Stomach (tissue), 9 donors: ENCODE measurements around the gene BLTP3B. TPM values are rescaled to one million over a fixed set of nuclear protein-coding genes. Genes with fewer than 3 reads are reported as not detected.
A peak's percentile ranks its signal among the peaks of the same experiment; 100 is the strongest.

Experiments used
- DNase-seq, 2 donors: peaks; one replicate each; pipeline versions ENCODE4 v3.0.0 to v3.0.0-alpha.2; 2013 to 2019
- H3K27ac ChIP-seq, 5 donors: fragments of 200-600 bp in 4 of 5; sonication (generic) in 4 of 5; one replicate each; pipeline ENCODE4 v1.5.1; 2013 to 2019; ENCODE audit warnings: mild to moderate bottlenecking in 1 of 5, moderate library complexity in 1 of 5
- H3K27me3 ChIP-seq, 3 donors: fragments of 200-600 bp; sonication (generic); one replicate each; pipeline ENCODE4 v1.5.1; 2017 to 2019; ENCODE audit warnings: mixed run types in 1 of 3
- H3K36me3 ChIP-seq, 4 donors: fragments of 200-600 bp; sonication (generic); 1 replicate in 3 of 4; 2 replicates in 1 of 4; pipeline ENCODE4 v1.5.1; 2016 to 2019
- H3K4me1 ChIP-seq, 4 donors: fragments of 200-600 bp; sonication (generic); one replicate each; pipeline ENCODE4 v1.5.1; 2016 to 2019
- H3K4me3 ChIP-seq, 4 donors: fragments of 200-600 bp; sonication (generic) in 3 of 4; one replicate each; pipeline ENCODE4 v1.5.1; 2016 to 2019; ENCODE audit warnings: mild to moderate bottlenecking in 1 of 4
- H3K9me3 ChIP-seq, 4 donors: fragments of 200-600 bp; sonication (generic); one replicate each; pipeline ENCODE4 v1.5.1; 2016 to 2019
- EP300 ChIP-seq: sonication (generic); formaldehyde crosslinking; IDR thresholded peaks from one replicate; pipeline ENCODE4 v1.6.1; 2017; ENCODE audit warnings: antibody characterized with exemption
- POLR2A ChIP-seq, 4 donors: fragments of 450-650 bp; IDR thresholded peaks; one replicate each; pipeline ENCODE4 v1.6.1; 2016; ENCODE audit warnings: antibody characterized with exemption in 4 of 4, control low read depth in 2 of 4, mild to moderate bottlenecking in 1 of 4, moderate library complexity in 1 of 4
- POLR2AphosphoS5 ChIP-seq, 3 donors: sonication (generic); formaldehyde crosslinking; IDR thresholded peaks; one replicate each; pipeline ENCODE4 v1.6.1; 2016; ENCODE audit warnings: antibody characterized with exemption in 3 of 3
- WGBS, 5 donors: extraction: QIAGEN DNeasy Blood & Tissue Kit in 3 of 5; methylation state at CpG; one replicate each; pipeline versions ENCODE4 v1.1.5 to v1.1.7; 2013 to 2018; 5-methylcytosine and 5-hydroxymethylcytosine counted together
- intact Hi-C: fragments of 100-400 bp; cut with DNase I; formaldehyde crosslinking; loops from one replicate; pipeline ENCODE4 v1.15.1; 2023; ENCODE audit warnings: low total_unique reads
- polyA plus RNA-seq, 3 donors: library from polyadenylated mRNA; stranded (reverse); fragments of 200-250 nt; gene quantifications; one replicate each; pipeline ENCODE4 v1.2.3, GENCODE V29; 2013
- total RNA-seq, 5 donors: library from RNA; depleted of rRNA; stranded (reverse); fragments of >200 nt; gene quantifications; one replicate each; pipeline versions ENCODE4 v1.1.0 to v1.2.3, GENCODE V29; 2014 to 2016
- TF ChIP-seq, protein P1 (sequence below), 7 experiments: fragments of 450-650 bp in 4 of 7; fragments of 200-600 bp in 3 of 7; sonication (generic) in 3 of 7; IDR thresholded peaks; one replicate each; pipeline ENCODE4 v1.5.1; 2016 to 2019; ENCODE audit warnings: antibody characterized with exemption in 7 of 7, control low read depth in 2 of 7, mild to moderate bottlenecking in 1 of 7
- donor health status: healthy with polysubstance abuse.
- donor health status: Bipolar disorder and iron deficiency.
- donor health status: healthy.

The BLTP3B gene
- total and polyA plus RNA-seq, 8 donors = 4.7 to 62.6 (median 22.1) TPM

DNA sequence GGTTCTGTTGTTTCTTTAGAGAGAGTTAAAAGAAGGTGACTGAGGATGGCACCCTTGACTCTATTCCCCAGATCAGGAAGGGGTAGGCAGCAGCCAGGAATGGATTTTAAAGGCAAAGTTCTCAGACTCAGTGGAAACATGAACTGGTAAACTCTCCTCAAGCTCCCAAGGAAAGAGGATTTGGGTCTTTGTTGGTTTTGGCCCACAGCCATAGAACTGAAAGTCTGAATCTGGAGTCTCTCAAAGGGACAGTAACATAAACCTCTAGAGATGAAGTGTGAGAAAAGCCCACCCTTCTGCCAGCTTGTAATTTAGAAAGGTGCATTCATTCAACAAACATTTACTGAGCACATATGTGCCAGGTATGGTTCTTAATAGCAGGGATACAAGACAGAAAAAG, 28.6 kb upstream of the BLTP3B start:
- intact Hi-C loops = no loop called here

DNA sequence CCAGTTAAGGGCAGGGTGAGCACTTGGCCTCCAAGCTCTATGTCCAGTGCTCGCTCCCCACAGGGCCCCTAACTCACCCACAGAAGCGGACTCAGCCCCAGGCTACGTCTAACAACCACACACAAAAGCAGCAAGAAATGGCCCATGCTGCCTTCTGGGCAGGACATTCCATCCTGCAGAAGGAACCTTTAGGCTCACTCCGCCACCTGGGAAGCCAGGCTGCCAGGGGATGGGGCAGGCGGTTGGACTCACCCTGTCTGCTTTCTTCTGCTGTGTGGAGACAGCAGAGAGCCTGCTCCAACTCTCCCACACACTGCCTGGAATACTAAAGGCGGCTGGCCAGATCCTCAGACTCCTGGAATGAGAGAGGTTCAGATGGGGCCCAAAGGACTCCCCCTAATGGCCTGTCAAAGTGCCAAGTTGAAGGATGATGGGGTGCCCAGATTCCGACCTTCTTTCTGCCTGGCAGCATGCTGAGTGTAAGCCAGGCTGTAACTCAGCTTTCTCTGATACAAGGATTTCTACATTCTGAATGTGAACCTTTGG, 27.7 kb upstream of the BLTP3B start:
- TF ChIP-seq, protein P1, sequence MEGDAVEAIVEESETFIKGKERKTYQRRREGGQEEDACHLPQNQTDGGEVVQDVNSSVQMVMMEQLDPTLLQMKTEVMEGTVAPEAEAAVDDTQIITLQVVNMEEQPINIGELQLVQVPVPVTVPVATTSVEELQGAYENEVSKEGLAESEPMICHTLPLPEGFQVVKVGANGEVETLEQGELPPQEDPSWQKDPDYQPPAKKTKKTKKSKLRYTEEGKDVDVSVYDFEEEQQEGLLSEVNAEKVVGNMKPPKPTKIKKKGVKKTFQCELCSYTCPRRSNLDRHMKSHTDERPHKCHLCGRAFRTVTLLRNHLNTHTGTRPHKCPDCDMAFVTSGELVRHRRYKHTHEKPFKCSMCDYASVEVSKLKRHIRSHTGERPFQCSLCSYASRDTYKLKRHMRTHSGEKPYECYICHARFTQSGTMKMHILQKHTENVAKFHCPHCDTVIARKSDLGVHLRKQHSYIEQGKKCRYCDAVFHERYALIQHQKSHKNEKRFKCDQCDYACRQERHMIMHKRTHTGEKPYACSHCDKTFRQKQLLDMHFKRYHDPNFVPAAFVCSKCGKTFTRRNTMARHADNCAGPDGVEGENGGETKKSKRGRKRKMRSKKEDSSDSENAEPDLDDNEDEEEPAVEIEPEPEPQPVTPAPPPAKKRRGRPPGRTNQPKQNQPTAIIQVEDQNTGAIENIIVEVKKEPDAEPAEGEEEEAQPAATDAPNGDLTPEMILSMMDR (IDR thresholded peaks at IDR 0.05) = no peak
- TF ChIP-seq EP300 (no peak), POLR2A (IDR thresholded peaks at IDR 0.05) (no peak), POLR2AphosphoS5 (IDR thresholded peaks at IDR 0.05) (no peak)
- WGBS, 5 donors = 88 to 94% (median 93%) methylated on average over 7 of the region's 7 CpGs
- Histone ChIP-seq H3K27me3 (no peaks in the 10 kb centered on the region), H3K9me3 (no peaks in the 10 kb centered on the region), H3K36me3 (peaks cover 0 to 9% (median 7%) of the 10 kb centered on the region in 4 donors), H3K4me3 (no peak overlapping the region), H3K4me1 (peaks cover 0 to 15% (median 0%) of the 10 kb centered on the region in 4 donors), H3K27ac (no peak overlapping the region)
- intact Hi-C loops = no loop called here
- peak in 1 of 2 donors; percentile 52 for DNase-seq

More for the DNA sequence above, 28.6 kb upstream of the BLTP3B start:
- Histone ChIP-seq H3K4me1 (peaks cover 0 to 15% (median 0%) of the 10 kb centered on the region in 4 donors), H3K27me3 (no peaks in the 10 kb centered on the region), H3K4me3 (no peak overlapping the region), H3K27ac (peak overlapping the region in 1 of 5 donors; percentile 18), H3K36me3 (peaks cover 0 to 9% (median 7%) of the 10 kb centered on the region in 4 donors), H3K9me3 (no peaks in the 10 kb centered on the region)
- DNase-seq = peak in 1 of 2 donors; percentile 53
- no peak for TF ChIP-seq POLR2A (IDR thresholded peaks at IDR 0.05)
- TF ChIP-seq, protein P1 (IDR thresholded peaks at IDR 0.05) = no peak
- TF ChIP-seq EP300 = no peak
- TF ChIP-seq POLR2AphosphoS5 (IDR thresholded peaks at IDR 0.05) = no peak

DNA sequence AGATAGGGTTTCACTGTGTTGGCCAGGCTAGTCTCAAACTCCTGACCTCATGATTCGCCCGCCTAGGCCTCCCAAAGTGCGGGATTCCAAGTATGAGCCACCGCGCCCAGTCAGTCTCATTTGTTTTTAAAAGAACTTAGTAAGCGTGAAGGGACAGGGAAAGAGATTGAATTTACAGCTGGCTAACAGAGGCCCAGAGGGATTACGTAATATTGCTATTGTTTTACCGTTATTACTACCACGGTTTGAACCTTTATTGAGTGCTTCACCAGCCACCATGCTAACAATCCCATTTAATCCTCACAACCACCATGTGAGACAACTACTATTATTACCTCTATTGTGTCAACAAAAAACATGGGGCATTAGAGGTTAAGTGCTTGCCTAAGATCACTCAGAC, 26.7 kb upstream of the BLTP3B start:
- Histone ChIP-seq H3K36me3 (peaks cover 0 to 9% (median 7%) of the 10 kb centered on the region in 4 donors), H3K4me3 (no peak overlapping the region), H3K27me3 (no peaks in the 10 kb centered on the region), H3K9me3 (no peaks in the 10 kb centered on the region), H3K4me1 (peaks cover under 1 to 17% (median 3%) of the 10 kb centered on the region in 4 donors), H3K27ac (no peak overlapping the region)
- 95 to 99% (median 97%) methylated on average over 9 of the region's 9 CpGs for WGBS, 5 donors
- TF ChIP-seq, protein P1 (IDR thresholded peaks at IDR 0.05) = no peak
- no peak for TF ChIP-seq POLR2AphosphoS5 (IDR thresholded peaks at IDR 0.05)
- TF ChIP-seq EP300 = no peak
- TF ChIP-seq POLR2A (IDR thresholded peaks at IDR 0.05) = no peak
- intact Hi-C loops = no loop called here
- no peak for DNase-seq

DNA sequence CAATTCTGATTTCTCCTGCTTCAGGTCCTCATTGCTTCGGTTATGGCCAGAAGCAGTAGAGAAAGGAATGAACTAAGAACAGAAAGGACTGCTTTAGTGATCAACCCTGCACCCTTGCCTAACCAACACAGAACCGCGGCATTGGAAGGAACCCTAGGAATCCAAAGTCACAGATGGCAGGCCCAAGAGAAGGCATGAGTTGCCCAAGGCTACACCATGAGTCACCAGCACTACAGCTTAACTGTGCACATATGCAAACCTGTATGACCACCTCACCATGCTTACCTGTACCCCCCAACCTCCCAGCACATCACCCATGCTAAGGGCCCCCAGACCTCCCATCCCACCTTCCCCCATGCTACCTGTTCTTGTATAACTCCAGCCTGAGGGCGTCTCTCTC, 25.9 kb upstream of the BLTP3B start:
- WGBS, 5 donors = 93 to 96% (median 95%) methylated on average over 4 of the region's 4 CpGs
- TF ChIP-seq EP300 (no peak), POLR2A (IDR thresholded peaks at IDR 0.05) (no peak), POLR2AphosphoS5 (IDR thresholded peaks at IDR 0.05) (no peak)
- TF ChIP-seq, protein P1 (IDR thresholded peaks at IDR 0.05) = no peak

More for the DNA sequence above, 25.9 kb upstream of the BLTP3B start:
- DNase-seq = no peak
- peaks cover 5 to 25% (median 10%) of the 10 kb centered on the region in 4 donors for H3K4me1 ChIP-seq
- no peak overlapping the region for H3K27ac ChIP-seq
- H3K36me3 ChIP-seq = peaks cover 0 to 9% (median 7%) of the 10 kb centered on the region in 4 donors
- no peaks in the 10 kb centered on the region for H3K27me3 ChIP-seq
- intact Hi-C loops = no loop called here
- H3K9me3 ChIP-seq = no peaks in the 10 kb centered on the region
- H3K4me3 ChIP-seq = no peak overlapping the region
